K562 (cell line): Measurements from ENCODE around the gene PNKD. TPM values are rescaled to one million over a fixed set of nuclear protein-coding genes. Genes with fewer than 3 reads are reported as not detected.

Experiments used
- ATAC-seq: fragments of 200-7000 bp; cut with Tn5 transposase; 3 replicates; pipeline ENCODE4 v1.9.1; 2020; ENCODE audit warnings: moderate library complexity
- BruUV-seq: library from RNA; stranded (reverse); fragments of 400-500 nt; replicated peaks from 2 replicates; lab custom pipeline; 2021; lab: Mats Ljungman, UMichigan
- CTCF ChIA-PET: fragments of 300-600 bp; formaldehyde crosslinking; extraction: SDS; loops from one replicate; lab custom pipeline; 2021; ENCODE audit warnings: low intra/inter-chr PET ratio; lab: Yijun Ruan, JAX
- POLR2A ChIA-PET: fragments of 300-600, 350-650 bp; sonication (Branson Sonifier 250); formaldehyde crosslinking; extraction: SDS; loops from one replicate; lab custom pipeline; 2021; ENCODE audit warnings: antibody characterized with exemption, inconsistent platforms; lab: Yijun Ruan, JAX
- DNase-seq, 4 experiments: peaks; one replicate each; pipeline versions ENCODE4 v3.0.0 to v3.0.0-alpha.2; 2011 to 2018; ENCODE audit warnings: low spot score in 3 of 4, mixed read lengths in 3 of 4; ENCODE audit errors: extremely low read depth in 1 of 4
- FAIRE-seq: peaks from 2 replicates; lab custom pipeline; 2011; peaks lifted over from hg19 to GRCh38; lab: Jason Lieb, UNC
- H2AFZ ChIP-seq: 2 replicates; pipeline ENCODE4 v1.6.0; 2011; ENCODE audit warnings: low read depth, low read length, control low read depth, inconsistent platforms
- H3K27ac ChIP-seq: fragments of 200-600 bp; 3 replicates; pipeline ENCODE4 v1.8.0; 2011; ENCODE audit warnings: low read depth, mild to moderate bottlenecking, control low read depth, inconsistent platforms, low read length, moderate library complexity, mixed read lengths; ENCODE audit errors: extremely low read depth
- H3K27me3 ChIP-seq, 2 experiments: fragments of 300-600 bp in 1 of 2; 2 replicates in 1 of 2; 3 replicates in 1 of 2; pipeline versions ENCODE4 v1.6.0 to v1.8.0; 2011; ENCODE audit warnings: inconsistent platforms in 2 of 2, low read length in 2 of 2, mild to moderate bottlenecking in 1 of 2, mixed read lengths in 1 of 2, moderate library complexity in 1 of 2; ENCODE audit not compliant: control insufficient read depth in 2 of 2, insufficient read depth in 2 of 2
- H3K36me3 ChIP-seq: fragments of 300-600 bp; 3 replicates; pipeline ENCODE4 v1.8.0; 2011; ENCODE audit warnings: mild to moderate bottlenecking, low read length, inconsistent platforms; ENCODE audit not compliant: control insufficient read depth, insufficient read depth
- H3K4me1 ChIP-seq, 2 experiments: fragments of 200-600 bp in 1 of 2; replicated peaks in 1 of 2; 2 replicates in 1 of 2; 3 replicates in 1 of 2; pipeline versions ENCODE4 v1.5.1 to v1.8.0; 2011; ENCODE audit warnings: inconsistent platforms in 2 of 2, low read length in 2 of 2, mild to moderate bottlenecking in 1 of 2, mixed read lengths in 1 of 2, moderate library complexity in 1 of 2; ENCODE audit not compliant: control insufficient read depth in 2 of 2, insufficient read depth in 2 of 2
- H3K4me2 ChIP-seq: 2 replicates; pipeline ENCODE4 v1.6.1; 2011; ENCODE audit warnings: low read length, control low read depth, inconsistent platforms, mixed read lengths; ENCODE audit not compliant: insufficient read depth
- H3K4me3 ChIP-seq: fragments of 200-600 bp; sonication (generic), shearing (Covaris generic); 2 replicates; pipeline ENCODE4 v1.5.1; 2016; ENCODE audit warnings: control low read depth, inconsistent platforms
- H3K79me2 ChIP-seq: fragments of 200-600 bp; 3 replicates; pipeline ENCODE4 v1.8.0; 2011; ENCODE audit warnings: low read length, inconsistent platforms; ENCODE audit not compliant: control insufficient read depth, insufficient read depth
- H3K9ac ChIP-seq, 2 experiments: 2 replicates each; pipeline versions ENCODE4 v1.6.0 to v1.6.1; 2011; ENCODE audit warnings: low read depth in 2 of 2, low read length in 2 of 2, control low read depth in 1 of 2, inconsistent platforms in 1 of 2, mild to moderate bottlenecking in 1 of 2, mixed read lengths in 1 of 2; ENCODE audit not compliant: insufficient read depth in 1 of 2
- H3K9me1 ChIP-seq: one replicate; pipeline ENCODE4 v1.6.0; 2011; ENCODE audit warnings: inconsistent platforms, mild to moderate bottlenecking, low read length, moderate library complexity; ENCODE audit not compliant: control insufficient read depth, insufficient read depth
- H3K9me3 ChIP-seq: replicated peaks from 2 replicates; pipeline ENCODE4 v1.5.1; 2011; ENCODE audit warnings: low read depth, low read length, inconsistent platforms; ENCODE audit not compliant: control insufficient read depth, insufficient read depth
- H4K20me1 ChIP-seq: replicated peaks from 2 replicates; pipeline ENCODE4 v1.6.1; 2011; ENCODE audit warnings: low read length, inconsistent platforms, mixed read lengths; ENCODE audit not compliant: control insufficient read depth, insufficient read depth
- BCL6 ChIP-seq: fragments of 250-450 bp; sonication (Bioruptor Pico); IDR thresholded peaks from 2 replicates; pipeline ENCODE4 v1.4.0; 2020
- CBX2 ChIP-seq: fragments of 200-600 bp; sonication (generic); IDR thresholded peaks from one replicate; pipeline ENCODE4 v1.6.1; 2012; ENCODE audit warnings: mild to moderate bottlenecking, low read length, inconsistent platforms; ENCODE audit not compliant: insufficient read depth, poor library complexity, severe bottlenecking
- JUNB ChIP-seq: fragments of 450-650 bp; formaldehyde crosslinking; conservative IDR thresholded peaks from 2 replicates; pipeline ENCODE4 v1.4.0; 2020; ENCODE audit warnings: mild to moderate bottlenecking
- KAT7 ChIP-seq: sonication (generic); formaldehyde crosslinking; IDR thresholded peaks from 2 replicates; pipeline ENCODE4 v1.8.0; 2022; ENCODE audit warnings: missing genetic modification reagents, mild to moderate bottlenecking, borderline replicate concordance
- KLF16 ChIP-seq: IDR thresholded peaks from 2 replicates; pipeline ENCODE4 v1.6.1; 2016; ENCODE audit warnings: antibody characterized with exemption
- RBM15 ChIP-seq: fragments of 200-400 bp; formaldehyde crosslinking; IDR thresholded peaks from 2 replicates; pipeline ENCODE4 v1.6.1; 2018; ENCODE audit warnings: mild to moderate bottlenecking, low read length, moderate library complexity; ENCODE audit not compliant: insufficient read depth
- RHOXF2B ChIP-seq: fragments of 250-450 bp; sonication (Bioruptor Pico); conservative IDR thresholded peaks from 2 replicates; pipeline ENCODE4 v1.5.1; 2021
- SAP30 ChIP-seq: fragments of 200-600 bp; sonication (generic); IDR thresholded peaks from 2 replicates; pipeline ENCODE4 v1.6.1; 2012; ENCODE audit warnings: borderline replicate concordance, low read depth, mild to moderate bottlenecking, moderate library complexity, low read length, control low read depth, inconsistent platforms; ENCODE audit not compliant: insufficient read depth, poor library complexity, severe bottlenecking
- SLC30A9 ChIP-seq: fragments of 250-450 bp; sonication (Bioruptor Pico); IDR thresholded peaks from 2 replicates; pipeline ENCODE4 v1.8.0; 2022; ENCODE audit warnings: mild to moderate bottlenecking, moderate library complexity
- SMARCB1 ChIP-seq: IDR thresholded peaks from 2 replicates; pipeline ENCODE4 v1.6.1; 2011; ENCODE audit warnings: improper control_type of control experiment, low read depth; ENCODE audit not compliant: insufficient read length
- SNIP1 ChIP-seq: fragments of 450-650 bp; IDR thresholded peaks from 2 replicates; pipeline ENCODE4 v1.7.1; 2017; ENCODE audit warnings: low read depth, mild to moderate bottlenecking
- SNRNP70 ChIP-seq: fragments of 200-400 bp; formaldehyde crosslinking; optimal IDR thresholded peaks from 2 replicates; pipeline ENCODE3; 2017; ENCODE audit warnings: low read depth, low read length
- SP2 ChIP-seq: IDR thresholded peaks from 2 replicates; pipeline ENCODE4 v1.6.1; 2011; ENCODE audit warnings: mild to moderate bottlenecking, low read depth, low read length, moderate library complexity; ENCODE audit not compliant: poor library complexity, severe bottlenecking; ENCODE audit errors: extremely low read depth
- TAF1 ChIP-seq: IDR thresholded peaks from 2 replicates; pipeline ENCODE4 v1.6.1; 2011; ENCODE audit warnings: mild to moderate bottlenecking, low read length, moderate library complexity; ENCODE audit not compliant: insufficient read depth, control insufficient read depth, severe bottlenecking; ENCODE audit errors: extremely low read depth
- TEAD4 ChIP-seq, 2 experiments: sonication (generic) in 1 of 2; formaldehyde crosslinking in 1 of 2; IDR thresholded peaks; 2 replicates each; pipeline versions ENCODE4 v1.6.1 to v1.8.0; 2012 to 2022; ENCODE audit warnings: borderline replicate concordance in 1 of 2, inconsistent platforms in 1 of 2, low read length in 1 of 2, mild to moderate bottlenecking in 1 of 2, missing genetic modification reagents in 1 of 2
- ZNF3 ChIP-seq: fragments of 250-450 bp; sonication (Bioruptor Pico); IDR thresholded peaks from 2 replicates; pipeline ENCODE4 v1.5.0; 2021; ENCODE audit warnings: mild to moderate bottlenecking, moderate library complexity
- WGBS: fragments of 100-300 bp; shearing (Covaris generic); methylation state at CpG from one replicate; pipeline ENCODE4 v1.1.6; 2016; ENCODE audit warnings: low coverage, mixed read lengths; ENCODE audit not compliant: insufficient coverage; ENCODE audit errors: missing lambda C conversion rate; 5-methylcytosine and 5-hydroxymethylcytosine counted together
- in situ Hi-C: fragments of 300-500 bp; cut with MboI; formaldehyde crosslinking; loops from 4 replicates; pipeline ENCODE4 v1.15.0; 2018; ENCODE audit warnings: inconsistent platforms, mixed read lengths
- intact Hi-C: fragments of 100-400 bp; cut with micrococcal nuclease; formaldehyde crosslinking; loops from 2 replicates; pipeline ENCODE4 v1.14.2; 2022
- polyA plus RNA-seq, 8 experiments: library from polyadenylated mRNA; depleted of rRNA in 4 of 8; stranded (reverse) in 5 of 8; unstranded in 3 of 8; fragments of >200 nt; fragmentation: Nextera tagmentation in 2 of 8; fragmentation: Illumina TruSeq in 1 of 8; extraction: Ambion mirVana in 2 of 8; extraction: Trizol in 1 of 8; gene quantifications; 2 replicates each; pipeline versions ENCODE4 v1.2.1 to v1.2.3, GENCODE V29; 2011 to 2014; ENCODE audit warnings: inconsistent platforms in 1 of 8, missing spikeins in 1 of 8
- total RNA-seq, 7 experiments: library from RNA; depleted of rRNA in 6 of 7; stranded (reverse); fragments of >200 nt in 6 of 7; fragmentation: Illumina TruSeq in 2 of 7; extraction: Trizol in 2 of 7; gene quantifications; 2 replicates each; pipeline versions ENCODE4 v1.2.1 to v1.2.3, GENCODE V29; 2011 to 2021; ENCODE audit warnings: low replicate concordance in 1 of 7
- TF ChIP-seq, protein P1 (sequence below): sonication (generic); formaldehyde crosslinking; IDR thresholded peaks from 2 replicates; pipeline ENCODE4 v1.5.0; 2020; ENCODE audit warnings: missing genetic modification reagents

PNKD gene
- total and polyA plus RNA-seq, 9 of the 15 experiments (the other 6 are each of a cell fraction or from before 2014, with no cell fraction given) = 26.0 to 105 (median 60.1) TPM

DNA sequence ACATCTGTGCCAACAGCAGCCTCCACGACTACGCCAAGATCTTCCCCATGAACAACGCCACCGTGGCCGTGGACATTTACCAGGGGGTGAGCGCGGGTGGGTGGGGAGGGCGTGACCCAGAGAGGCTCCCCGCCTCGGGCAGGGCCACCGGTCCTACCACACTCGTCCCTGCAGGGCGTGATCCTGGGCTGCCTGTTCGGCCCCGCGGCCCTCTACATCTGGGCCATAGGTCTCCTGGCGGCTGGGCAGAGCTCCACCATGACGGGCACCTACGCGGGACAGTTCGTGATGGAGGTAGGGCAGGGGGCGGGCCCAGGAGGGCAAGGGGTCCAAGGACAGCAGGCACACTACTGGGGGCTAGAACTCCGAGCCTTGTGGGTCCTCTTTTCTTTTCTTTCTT is 120.9 kb downstream of the PNKD start:
- TF ChIP-seq ZNF3 (CRISPR knock-in tag) (no peak), SMARCB1 (no peak), TAF1 (no peak), RBM15 (no peak), SAP30 (no peak), SNIP1 (no peak), RHOXF2B (CRISPR knock-in tag) (no peak), SNRNP70 (no peak), CBX2 (no peak), TEAD4 (IDR thresholded peaks at IDR 0.05; ENCODE audit: low read length) (no peak), TEAD4 (CRISPR knock-in tag; IDR thresholded peaks at IDR 0.05; ENCODE audit: borderline replicate concordance) (no peak), SLC30A9 (CRISPR knock-in tag) (no peak), BCL6 (no peak), KAT7 (CRISPR knock-in tag) (no peak), KLF16 (no peak), SP2 (no peak), JUNB (CRISPR knock-in tag) (no peak)
- TF ChIP-seq, protein P1, sequence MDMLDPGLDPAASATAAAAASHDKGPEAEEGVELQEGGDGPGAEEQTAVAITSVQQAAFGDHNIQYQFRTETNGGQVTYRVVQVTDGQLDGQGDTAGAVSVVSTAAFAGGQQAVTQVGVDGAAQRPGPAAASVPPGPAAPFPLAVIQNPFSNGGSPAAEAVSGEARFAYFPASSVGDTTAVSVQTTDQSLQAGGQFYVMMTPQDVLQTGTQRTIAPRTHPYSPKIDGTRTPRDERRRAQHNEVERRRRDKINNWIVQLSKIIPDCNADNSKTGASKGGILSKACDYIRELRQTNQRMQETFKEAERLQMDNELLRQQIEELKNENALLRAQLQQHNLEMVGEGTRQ (CRISPR knock-in tag) = no peak
- H3K79me2 ChIP-seq = peaks cover 17% of the 10 kb centered on the region
- no peak overlapping the region for H3K4me2 ChIP-seq
- peaks cover 22 to 52% of the 10 kb centered on the region in 2 experiments for H3K4me1 ChIP-seq
- ChIA-PET POLR2A (interaction anchor here (0.6 to 1.0 kb wide), 2 partner anchors 12 to 152 kb away, joined by 3 read pairs; no protein-coding TSS in a partner anchor), CTCF (interaction anchor here (0.6 kb wide), 1 partner anchor 117 kb away, joined by 4 read pairs; no protein-coding TSS in a partner anchor)
- 92% methylated on average over 7 of the region's 23 CpGs for WGBS
- no peaks in the 10 kb centered on the region for H3K9me1 ChIP-seq
- BruUV-seq = no TSS peak
- no peaks in the 10 kb centered on the region for H3K27me3 ChIP-seq
- no peak overlapping the region for H3K4me3 ChIP-seq
- intact Hi-C loops = no loop called here
- no peak overlapping the region for H3K9ac ChIP-seq
- no peak for DNase-seq
- no peak overlapping the region for H2AFZ ChIP-seq
- in situ Hi-C loops = no loop called here
- H3K9me3 ChIP-seq = no peaks in the 10 kb centered on the region
- no peak for FAIRE-seq
- H3K27ac ChIP-seq = no peak overlapping the region
- H3K36me3 ChIP-seq = no peaks in the 10 kb centered on the region
- H4K20me1 ChIP-seq = no peaks in the 10 kb centered on the region
- no peak for ATAC-seq
